HG03342 (cell line): ENCODE data around the gene COLGALT1.
"Not testable (repeated sequence)": the region's sequence is repeated elsewhere in the genome, so short reads cannot be mapped to it uniquely, and the experiment has no call there.

ENCODE experiments used
- ATAC-seq: cut with Tn5 transposase; IDR thresholded peaks from one replicate; pipeline ENCODE4 v1.9.1; 2021; ENCODE audit warnings: mild to moderate bottlenecking, moderate library complexity; ENCODE audit not compliant: unreplicated experiment

Gene COLGALT1

GRCh38 chr19:17532116-17532515 lies 23.3 kb upstream of the COLGALT1 start:
- ATAC-seq: no peak

- no peak for ATAC-seq
These were observed 22.9 kb upstream of the COLGALT1 start for GRCh38 chr19:17532557-17532956.

- no peak for ATAC-seq
These were observed 20.7 kb upstream of the COLGALT1 start for GRCh38 chr19:17534767-17535166.

GRCh38 chr19:17536955-17537354 lies 18.5 kb upstream of the COLGALT1 start:
- ATAC-seq: no peak

GRCh38 chr19:17538684-17539237 lies 16.7 kb upstream of the COLGALT1 start:
- no peak for ATAC-seq

GRCh38 chr19:17539238-17540117 lies 16.0 kb upstream of the COLGALT1 start:
- ATAC-seq: peak; percentile 67

- no peak for ATAC-seq
These were observed 15.3 kb upstream of the COLGALT1 start for GRCh38 chr19:17540174-17540573.

- no peak for ATAC-seq
These were observed 14.2 kb upstream of the COLGALT1 start for GRCh38 chr19:17541184-17541759.

- no peak for ATAC-seq
These were observed 13.4 kb upstream of the COLGALT1 start for GRCh38 chr19:17542042-17542441.

- no peak for ATAC-seq
These were observed 12.5 kb upstream of the COLGALT1 start for GRCh38 chr19:17542793-17543582.

- no peak for ATAC-seq
These were observed 11.5 kb upstream of the COLGALT1 start for GRCh38 chr19:17543986-17544385.

GRCh38 chr19:17544418-17544817 lies 11.0 kb upstream of the COLGALT1 start:
- ATAC-seq: no peak

GRCh38 chr19:17548145-17548544 lies 7.3 kb upstream of the COLGALT1 start:
- no peak for ATAC-seq

GRCh38 chr19:17549085-17549740 lies 6.2 kb upstream of the COLGALT1 start:
- no peak for ATAC-seq

- no peak for ATAC-seq
These were observed 5.3 kb upstream of the COLGALT1 start for GRCh38 chr19:17550076-17550667.

- not testable (repeated sequence) for ATAC-seq
These were observed 2.7 kb upstream of the COLGALT1 start for GRCh38 chr19:17552735-17553134.

GRCh38 chr19:17553256-17553655 lies 2.2 kb upstream of the COLGALT1 start:
- no peak for ATAC-seq

GRCh38 chr19:17554968-17555479 lies 425 bp upstream of the COLGALT1 start:
- ATAC-seq: no peak

- ATAC-seq: peak; percentile 30
These were observed 722 bp downstream of the COLGALT1 start for GRCh38 chr19:17555929-17556813.
